Activated naive CD8-positive, alpha-beta T cell treated with anti-CD3 and anti-CD28 coated beads, Interleukin-2, amount 10 ng/mL, durations not matched to agents 7 days and 5 days (primary cell): ENCODE measurements around the gene RPTOR. TPM values are rescaled to one million over a fixed set of nuclear protein-coding genes. Genes with fewer than 3 reads are reported as not detected.
"Not testable (repeated sequence)": the region's sequence is repeated elsewhere in the genome, so short reads cannot be mapped to it uniquely, and the experiment has no call there.

Source experiments
- ATAC-seq: fragments of 150-1000 bp; cut with Tn5 transposase; one replicate; pipeline ENCODE4 v1.10.0; 2021; ENCODE audit warnings: low read depth, moderate library complexity
- POLR2A ChIA-PET: fragments of 350-600 bp; sonication (Branson Sonifier 250); formaldehyde crosslinking; loops from one replicate; lab custom pipeline; 2021; ENCODE audit warnings: antibody characterized with exemption; lab: Charles Lee
- DNase-seq: peaks from one replicate; pipeline ENCODE4 v3.0.0; 2021
- H3K27ac Mint-ChIP-seq: one replicate; pipeline ENCODE4 v1.8.0; 2022; ENCODE audit warnings: mild to moderate bottlenecking, mixed read lengths
- H3K27me3 Mint-ChIP-seq: one replicate; pipeline ENCODE4 v1.8.0; 2022; ENCODE audit warnings: mild to moderate bottlenecking, moderate library complexity, mixed read lengths
- H3K36me3 Mint-ChIP-seq: one replicate; pipeline ENCODE4 v1.8.0; 2021; ENCODE audit warnings: mild to moderate bottlenecking, mixed read lengths
- H3K4me1 Mint-ChIP-seq: one replicate; pipeline ENCODE4 v1.8.0; 2021; ENCODE audit warnings: mixed read lengths
- H3K4me3 Mint-ChIP-seq: one replicate; pipeline ENCODE4 v1.8.0; 2022; ENCODE audit warnings: mild to moderate bottlenecking, moderate library complexity, mixed read lengths
- H3K9me3 Mint-ChIP-seq: one replicate; pipeline ENCODE4 v1.8.0; 2021; ENCODE audit warnings: mixed read lengths
- total RNA-seq, 2 experiments: library from RNA; stranded (reverse); gene quantifications; one replicate each; pipeline ENCODE4 v1.2.3, GENCODE V29; 2021

RPTOR gene
- total RNA-seq, 2 experiments from 2014 or later, result 43.2 to 43.8 TPM

- ATAC-seq, result no peak
- no peak for DNase-seq
- Mint-ChIP-seq H3K27ac (no peak overlapping the region), H3K4me1 (peaks cover 43% of the 10 kb centered on the region), H3K4me3 (no peak overlapping the region), H3K27me3 (no peaks in the 10 kb centered on the region), H3K9me3 (peaks cover 2% of the 10 kb centered on the region), H3K36me3 (peaks cover 36% of the 10 kb centered on the region)
- POLR2A ChIA-PET, result no interaction called here
Measured at GRCh38 chr17:80737106-80738019, 192.7 kb downstream of the RPTOR start.

GRCh38 chr17:80738020-80738808 lies 193.6 kb downstream of the RPTOR start:
- Mint-ChIP-seq H3K36me3 (peaks cover 40% of the 10 kb centered on the region), H3K27me3 (no peaks in the 10 kb centered on the region), H3K27ac (peak overlapping the region; percentile 68), H3K4me3 (peak overlapping the region; percentile 41), H3K4me1 (peaks cover 48% of the 10 kb centered on the region), H3K9me3 (peaks cover 2% of the 10 kb centered on the region)
- POLR2A ChIA-PET, result interaction anchor here (1.0 kb wide), 1 partner anchor 43 kb away, joined by 3 read pairs; no protein-coding TSS in a partner anchor
- ATAC-seq (no peak), DNase-seq (no peak)

GRCh38 chr17:80738987-80739730 lies 194.5 kb downstream of the RPTOR start:
- Mint-ChIP-seq H3K27me3 (no peaks in the 10 kb centered on the region), H3K9me3 (peaks cover 2% of the 10 kb centered on the region), H3K4me3 (peak overlapping the region; percentile 56), H3K4me1 (peaks cover 45% of the 10 kb centered on the region), H3K27ac (peak overlapping the region; percentile 83), H3K36me3 (peaks cover 40% of the 10 kb centered on the region)
- DNase-seq (peak; percentile 52), ATAC-seq (peak; percentile 40)
- POLR2A ChIA-PET, result interaction anchor here (0.7 to 1.2 kb wide), 3 partner anchors 8 to 42 kb away, joined by 3 read pairs; no protein-coding TSS in a partner anchor

GRCh38 chr17:80740141-80740540 lies 195.5 kb downstream of the RPTOR start:
- H3K27ac Mint-ChIP-seq, result peak overlapping the region; percentile 83
- peaks cover 40% of the 10 kb centered on the region for H3K4me1 Mint-ChIP-seq
- ATAC-seq (no peak), DNase-seq (no peak)
- H3K9me3 Mint-ChIP-seq, result peaks cover 2% of the 10 kb centered on the region
- POLR2A ChIA-PET, result interaction anchor here (1.2 kb wide), 1 partner anchor 37 kb away, joined by 3 read pairs; no protein-coding TSS in a partner anchor
- H3K36me3 Mint-ChIP-seq, result peaks cover 36% of the 10 kb centered on the region
- no peaks in the 10 kb centered on the region for H3K27me3 Mint-ChIP-seq
- peak overlapping the region; percentile 56 for H3K4me3 Mint-ChIP-seq

- ATAC-seq, result no peak
- Mint-ChIP-seq H3K27me3 (no peaks in the 10 kb centered on the region), H3K9me3 (peaks cover 2% of the 10 kb centered on the region), H3K4me3 (peak overlapping the region; percentile 67), H3K27ac (peak overlapping the region; percentile 81), H3K4me1 (peaks cover 40% of the 10 kb centered on the region), H3K36me3 (peaks cover 36% of the 10 kb centered on the region)
- POLR2A ChIA-PET, result interaction anchor here (1.2 kb wide), 1 partner anchor 77 kb away, joined by 3 read pairs; no protein-coding TSS in a partner anchor
- DNase-seq, result no peak
Measured at GRCh38 chr17:80742091-80742490, 197.5 kb downstream of the RPTOR start.

GRCh38 chr17:80742581-80743180 lies 198.0 kb downstream of the RPTOR start:
- Mint-ChIP-seq H3K36me3 (peaks cover 42% of the 10 kb centered on the region), H3K9me3 (peaks cover 2% of the 10 kb centered on the region), H3K27ac (peak overlapping the region; percentile 85), H3K4me3 (peak overlapping the region; percentile 67), H3K27me3 (no peaks in the 10 kb centered on the region), H3K4me1 (peaks cover 38% of the 10 kb centered on the region)
- no peak for DNase-seq
- ATAC-seq, result peak; percentile 6
- POLR2A ChIA-PET, result interaction anchor here (1.0 to 1.2 kb wide), 2 partner anchors 32 to 77 kb away, joined by 3 read pairs; no protein-coding TSS in a partner anchor

GRCh38 chr17:80743181-80743771 lies 198.6 kb downstream of the RPTOR start:
- peaks cover 43% of the 10 kb centered on the region for H3K36me3 Mint-ChIP-seq
- peak overlapping the region; percentile 67 for H3K4me3 Mint-ChIP-seq
- H3K9me3 Mint-ChIP-seq, result peaks cover 2% of the 10 kb centered on the region
- no peaks in the 10 kb centered on the region for H3K27me3 Mint-ChIP-seq
- H3K27ac Mint-ChIP-seq, result peak overlapping the region; percentile 85
- POLR2A ChIA-PET, result interaction anchor here (1.0 to 1.2 kb wide), 2 partner anchors 31 to 76 kb away, joined by 3 read pairs; no protein-coding TSS in a partner anchor
- peaks cover 35% of the 10 kb centered on the region for H3K4me1 Mint-ChIP-seq
- peak; percentile 83 for ATAC-seq
- DNase-seq, result peak; percentile 62

- ATAC-seq, DNase-seq, H3K27ac Mint-ChIP-seq, POLR2A ChIA-PET, H3K4me3 Mint-ChIP-seq, H3K9me3 Mint-ChIP-seq, H3K27me3 Mint-ChIP-seq: not testable (repeated sequence)
- peaks cover 43% of the 10 kb centered on the region for H3K36me3 Mint-ChIP-seq
- peaks cover 30% of the 10 kb centered on the region for H3K4me1 Mint-ChIP-seq
Measured at GRCh38 chr17:80743973-80744372, 199.3 kb downstream of the RPTOR start.

- POLR2A ChIA-PET, result interaction anchor here (0.6 kb wide), 1 partner anchor 17 kb away, joined by 4 read pairs; no protein-coding TSS in a partner anchor
- not testable (repeated sequence) for ATAC-seq, DNase-seq, H3K4me3 Mint-ChIP-seq, H3K27me3 Mint-ChIP-seq, H3K9me3 Mint-ChIP-seq, H3K27ac Mint-ChIP-seq
- H3K4me1 Mint-ChIP-seq, result peaks cover 25% of the 10 kb centered on the region
- H3K36me3 Mint-ChIP-seq, result peaks cover 39% of the 10 kb centered on the region
Measured at GRCh38 chr17:80744725-80745124, 200.1 kb downstream of the RPTOR start.

- Mint-ChIP-seq H3K9me3 (peaks cover 2% of the 10 kb centered on the region), H3K4me3 (no peak overlapping the region), H3K27me3 (no peaks in the 10 kb centered on the region), H3K27ac (no peak overlapping the region), H3K36me3 (peaks cover 35% of the 10 kb centered on the region), H3K4me1 (peaks cover 21% of the 10 kb centered on the region)
- POLR2A ChIA-PET, result interaction anchor here (0.6 kb wide), 1 partner anchor 17 kb away, joined by 4 read pairs; no protein-coding TSS in a partner anchor
- no peak for DNase-seq
- no peak for ATAC-seq
Measured at GRCh38 chr17:80745183-80745582, 200.5 kb downstream of the RPTOR start.

- no peak overlapping the region for H3K4me3 Mint-ChIP-seq
- POLR2A ChIA-PET, result no interaction called here
- H3K36me3 Mint-ChIP-seq, result peaks cover 26% of the 10 kb centered on the region
- H3K27ac Mint-ChIP-seq, result no peak overlapping the region
- no peaks in the 10 kb centered on the region for H3K27me3 Mint-ChIP-seq
- peaks cover 27% of the 10 kb centered on the region for H3K4me1 Mint-ChIP-seq
- no peak for DNase-seq
- no peak for ATAC-seq
- no peaks in the 10 kb centered on the region for H3K9me3 Mint-ChIP-seq
Measured at GRCh38 chr17:80746262-80746935, 201.8 kb downstream of the RPTOR start.
